ENCODE measurements around the gene VIM.

DNA sequence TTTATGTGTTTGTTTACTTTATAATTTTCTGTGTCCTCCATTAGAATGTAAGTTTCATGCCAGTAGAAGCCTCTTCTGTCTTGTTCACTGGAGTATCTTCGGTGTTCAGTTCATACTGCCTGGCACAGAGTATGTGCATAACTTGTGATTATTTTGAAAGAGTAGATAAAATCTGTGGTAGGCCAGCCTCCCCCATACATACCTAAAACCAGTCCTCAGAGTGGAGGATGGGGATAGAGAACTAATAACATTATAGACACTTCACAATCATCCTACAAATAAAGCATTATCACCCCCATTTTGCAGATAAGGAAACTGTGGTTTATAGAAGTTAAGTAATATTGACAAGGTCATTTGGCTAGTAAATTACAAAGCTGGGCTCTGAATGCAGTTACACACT, 28.0 kb downstream of the VIM start:
- no peak for TF ChIP-seq IKZF1 (conservative IDR thresholded peaks at IDR 0.05)
- no peak for TF ChIP-seq POLR2A (IDR thresholded peaks at IDR 0.05; ENCODE audit: low read depth, low read length)
- TF ChIP-seq ZNF24 (IDR thresholded peaks at IDR 0.05), result no peak
- TF ChIP-seq SIX5 (IDR thresholded peaks at IDR 0.05; ENCODE audit: low read depth, low read length, severe bottlenecking), result no peak
- TF ChIP-seq KDM1A (IDR thresholded peaks at IDR 0.05; ENCODE audit: borderline replicate concordance), result no peak
- TF ChIP-seq ZZZ3 (IDR thresholded peaks at IDR 0.05; ENCODE audit: control insufficient read depth, insufficient read length, low read depth), result no peak
- TF ChIP-seq, protein P1, sequence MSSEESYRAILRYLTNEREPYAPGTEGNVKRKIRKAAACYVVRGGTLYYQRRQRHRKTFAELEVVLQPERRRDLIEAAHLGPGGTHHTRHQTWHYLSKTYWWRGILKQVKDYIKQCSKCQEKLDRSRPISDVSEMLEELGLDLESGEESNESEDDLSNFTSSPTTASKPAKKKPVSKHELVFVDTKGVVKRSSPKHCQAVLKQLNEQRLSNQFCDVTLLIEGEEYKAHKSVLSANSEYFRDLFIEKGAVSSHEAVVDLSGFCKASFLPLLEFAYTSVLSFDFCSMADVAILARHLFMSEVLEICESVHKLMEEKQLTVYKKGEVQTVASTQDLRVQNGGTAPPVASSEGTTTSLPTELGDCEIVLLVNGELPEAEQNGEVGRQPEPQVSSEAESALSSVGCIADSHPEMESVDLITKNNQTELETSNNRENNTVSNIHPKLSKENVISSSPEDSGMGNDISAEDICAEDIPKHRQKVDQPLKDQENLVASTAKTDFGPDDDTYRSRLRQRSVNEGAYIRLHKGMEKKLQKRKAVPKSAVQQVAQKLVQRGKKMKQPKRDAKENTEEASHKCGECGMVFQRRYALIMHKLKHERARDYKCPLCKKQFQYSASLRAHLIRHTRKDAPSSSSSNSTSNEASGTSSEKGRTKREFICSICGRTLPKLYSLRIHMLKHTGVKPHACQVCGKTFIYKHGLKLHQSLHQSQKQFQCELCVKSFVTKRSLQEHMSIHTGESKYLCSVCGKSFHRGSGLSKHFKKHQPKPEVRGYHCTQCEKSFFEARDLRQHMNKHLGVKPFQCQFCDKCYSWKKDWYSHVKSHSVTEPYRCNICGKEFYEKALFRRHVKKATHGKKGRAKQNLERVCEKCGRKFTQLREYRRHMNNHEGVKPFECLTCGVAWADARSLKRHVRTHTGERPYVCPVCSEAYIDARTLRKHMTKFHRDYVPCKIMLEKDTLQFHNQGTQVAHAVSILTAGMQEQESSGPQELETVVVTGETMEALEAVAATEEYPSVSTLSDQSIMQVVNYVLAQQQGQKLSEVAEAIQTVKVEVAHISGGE (CRISPR knock-in tag; IDR thresholded peaks at IDR 0.05), result no peak
- TF ChIP-seq SPI1 (IDR thresholded peaks at IDR 0.05; ENCODE audit: borderline replicate concordance, insufficient read depth, low read depth, low read length), result no peak
- TF ChIP-seq GATAD2B (conservative IDR thresholded peaks at IDR 0.05; ENCODE audit: low read depth), result no peak
- TF ChIP-seq, protein P2, sequence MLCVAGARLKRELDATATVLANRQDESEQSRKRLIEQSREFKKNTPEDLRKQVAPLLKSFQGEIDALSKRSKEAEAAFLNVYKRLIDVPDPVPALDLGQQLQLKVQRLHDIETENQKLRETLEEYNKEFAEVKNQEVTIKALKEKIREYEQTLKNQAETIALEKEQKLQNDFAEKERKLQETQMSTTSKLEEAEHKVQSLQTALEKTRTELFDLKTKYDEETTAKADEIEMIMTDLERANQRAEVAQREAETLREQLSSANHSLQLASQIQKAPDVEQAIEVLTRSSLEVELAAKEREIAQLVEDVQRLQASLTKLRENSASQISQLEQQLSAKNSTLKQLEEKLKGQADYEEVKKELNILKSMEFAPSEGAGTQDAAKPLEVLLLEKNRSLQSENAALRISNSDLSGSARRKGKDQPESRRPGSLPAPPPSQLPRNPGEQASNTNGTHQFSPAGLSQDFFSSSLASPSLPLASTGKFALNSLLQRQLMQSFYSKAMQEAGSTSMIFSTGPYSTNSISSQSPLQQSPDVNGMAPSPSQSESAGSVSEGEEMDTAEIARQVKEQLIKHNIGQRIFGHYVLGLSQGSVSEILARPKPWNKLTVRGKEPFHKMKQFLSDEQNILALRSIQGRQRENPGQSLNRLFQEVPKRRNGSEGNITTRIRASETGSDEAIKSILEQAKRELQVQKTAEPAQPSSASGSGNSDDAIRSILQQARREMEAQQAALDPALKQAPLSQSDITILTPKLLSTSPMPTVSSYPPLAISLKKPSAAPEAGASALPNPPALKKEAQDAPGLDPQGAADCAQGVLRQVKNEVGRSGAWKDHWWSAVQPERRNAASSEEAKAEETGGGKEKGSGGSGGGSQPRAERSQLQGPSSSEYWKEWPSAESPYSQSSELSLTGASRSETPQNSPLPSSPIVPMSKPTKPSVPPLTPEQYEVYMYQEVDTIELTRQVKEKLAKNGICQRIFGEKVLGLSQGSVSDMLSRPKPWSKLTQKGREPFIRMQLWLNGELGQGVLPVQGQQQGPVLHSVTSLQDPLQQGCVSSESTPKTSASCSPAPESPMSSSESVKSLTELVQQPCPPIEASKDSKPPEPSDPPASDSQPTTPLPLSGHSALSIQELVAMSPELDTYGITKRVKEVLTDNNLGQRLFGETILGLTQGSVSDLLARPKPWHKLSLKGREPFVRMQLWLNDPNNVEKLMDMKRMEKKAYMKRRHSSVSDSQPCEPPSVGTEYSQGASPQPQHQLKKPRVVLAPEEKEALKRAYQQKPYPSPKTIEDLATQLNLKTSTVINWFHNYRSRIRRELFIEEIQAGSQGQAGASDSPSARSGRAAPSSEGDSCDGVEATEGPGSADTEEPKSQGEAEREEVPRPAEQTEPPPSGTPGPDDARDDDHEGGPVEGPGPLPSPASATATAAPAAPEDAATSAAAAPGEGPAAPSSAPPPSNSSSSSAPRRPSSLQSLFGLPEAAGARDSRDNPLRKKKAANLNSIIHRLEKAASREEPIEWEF (IDR thresholded peaks at IDR 0.05; ENCODE audit: insufficient replicate concordance, low read depth, low read length), result no peak
- TF ChIP-seq HDAC2 (IDR thresholded peaks at IDR 0.05), result no peak
- TF ChIP-seq, protein P3, sequence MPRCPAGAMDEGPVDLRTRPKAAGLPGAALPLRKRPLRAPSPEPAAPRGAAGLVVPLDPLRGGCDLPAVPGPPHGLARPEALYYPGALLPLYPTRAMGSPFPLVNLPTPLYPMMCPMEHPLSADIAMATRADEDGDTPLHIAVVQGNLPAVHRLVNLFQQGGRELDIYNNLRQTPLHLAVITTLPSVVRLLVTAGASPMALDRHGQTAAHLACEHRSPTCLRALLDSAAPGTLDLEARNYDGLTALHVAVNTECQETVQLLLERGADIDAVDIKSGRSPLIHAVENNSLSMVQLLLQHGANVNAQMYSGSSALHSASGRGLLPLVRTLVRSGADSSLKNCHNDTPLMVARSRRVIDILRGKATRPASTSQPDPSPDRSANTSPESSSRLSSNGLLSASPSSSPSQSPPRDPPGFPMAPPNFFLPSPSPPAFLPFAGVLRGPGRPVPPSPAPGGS (IDR thresholded peaks at IDR 0.05; ENCODE audit: borderline replicate concordance, insufficient read depth, low read depth, low read length, poor library complexity, severe bottlenecking), result no peak
- no peak for TF ChIP-seq CREM (IDR thresholded peaks at IDR 0.05; ENCODE audit: low read depth)
- TF ChIP-seq JUND (IDR thresholded peaks at IDR 0.05; ENCODE audit: low read depth, low read length), result no peak
